Prostate gland (tissue), 2 donors: ENCODE data around the gene SBF2.
"Not testable (repeated sequence)": the region's sequence is repeated elsewhere in the genome, so short reads cannot be mapped to it uniquely, and the experiment has no call there.

ENCODE experiments used
- POLR2A ChIP-seq: fragments of 450-650 bp; IDR thresholded peaks from one replicate; pipeline ENCODE4 v1.6.1; 2016; ENCODE audit warnings: antibody characterized with exemption, mild to moderate bottlenecking
- POLR2AphosphoS5 ChIP-seq: sonication (generic); formaldehyde crosslinking; IDR thresholded peaks from one replicate; pipeline ENCODE4 v1.6.1; 2017; ENCODE audit warnings: antibody characterized with exemption
- TF ChIP-seq, protein P1 (sequence below), 4 experiments: fragments of 200-600 bp in 2 of 4; fragments of 450-650 bp in 2 of 4; sonication (generic) in 2 of 4; IDR thresholded peaks; 1 replicate in 3 of 4; 2 replicates in 1 of 4; pipeline ENCODE4 v1.5.1; 2016 to 2019; ENCODE audit warnings: antibody characterized with exemption in 4 of 4, mild to moderate bottlenecking in 2 of 4, moderate library complexity in 2 of 4

DNA sequence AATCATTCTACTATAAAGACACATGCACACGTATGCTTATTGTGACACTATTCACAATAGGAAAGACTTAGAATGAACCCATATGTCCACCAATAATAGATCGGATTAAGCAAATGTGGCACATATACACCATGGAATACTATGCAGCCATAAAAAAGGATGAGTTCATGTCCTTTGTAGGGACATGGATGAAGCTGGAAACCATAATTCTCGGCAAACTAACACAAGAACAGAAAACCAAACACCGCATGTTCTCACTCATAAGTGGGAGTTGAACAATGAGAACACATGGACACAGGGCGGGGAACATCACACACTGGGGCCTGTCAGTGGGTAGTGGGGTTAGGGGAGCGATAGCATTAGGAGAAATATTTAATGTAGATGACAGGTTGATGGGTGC is 258.1 kb downstream of the SBF2 start:
- TF ChIP-seq, protein P1, sequence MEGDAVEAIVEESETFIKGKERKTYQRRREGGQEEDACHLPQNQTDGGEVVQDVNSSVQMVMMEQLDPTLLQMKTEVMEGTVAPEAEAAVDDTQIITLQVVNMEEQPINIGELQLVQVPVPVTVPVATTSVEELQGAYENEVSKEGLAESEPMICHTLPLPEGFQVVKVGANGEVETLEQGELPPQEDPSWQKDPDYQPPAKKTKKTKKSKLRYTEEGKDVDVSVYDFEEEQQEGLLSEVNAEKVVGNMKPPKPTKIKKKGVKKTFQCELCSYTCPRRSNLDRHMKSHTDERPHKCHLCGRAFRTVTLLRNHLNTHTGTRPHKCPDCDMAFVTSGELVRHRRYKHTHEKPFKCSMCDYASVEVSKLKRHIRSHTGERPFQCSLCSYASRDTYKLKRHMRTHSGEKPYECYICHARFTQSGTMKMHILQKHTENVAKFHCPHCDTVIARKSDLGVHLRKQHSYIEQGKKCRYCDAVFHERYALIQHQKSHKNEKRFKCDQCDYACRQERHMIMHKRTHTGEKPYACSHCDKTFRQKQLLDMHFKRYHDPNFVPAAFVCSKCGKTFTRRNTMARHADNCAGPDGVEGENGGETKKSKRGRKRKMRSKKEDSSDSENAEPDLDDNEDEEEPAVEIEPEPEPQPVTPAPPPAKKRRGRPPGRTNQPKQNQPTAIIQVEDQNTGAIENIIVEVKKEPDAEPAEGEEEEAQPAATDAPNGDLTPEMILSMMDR (IDR thresholded peaks at IDR 0.05) = not testable (repeated sequence)
- not testable (repeated sequence) for TF ChIP-seq POLR2A, POLR2AphosphoS5
